CD14-positive monocyte (primary cell): ENCODE measurements around the gene NAE1. TPM values are rescaled to one million over a fixed set of nuclear protein-coding genes. Genes with fewer than 3 reads are reported as not detected.

Experiments used
- DNase-seq, 3 donors: peaks; one replicate each; pipeline ENCODE4 v3.0.0-alpha.2; 2011 to 2022
- H2AFZ ChIP-seq: 2 replicates; pipeline ENCODE4 v1.6.0; 2012; ENCODE audit warnings: mild to moderate bottlenecking, low read depth, low read length, inconsistent platforms; ENCODE audit not compliant: insufficient read depth, poor library complexity, severe bottlenecking
- H3K27ac ChIP-seq, 2 donors: 1 replicate in 1 of 2; 2 replicates in 1 of 2; pipeline ENCODE4 v1.5.1; 2012 to 2013; ENCODE audit warnings: low read length in 2 of 2, control low read depth in 1 of 2, inconsistent platforms in 1 of 2, low read depth in 1 of 2, mild to moderate bottlenecking in 1 of 2
- H3K27me3 ChIP-seq, 2 donors: one replicate each; pipeline versions ENCODE4 v1.6.0 to v1.6.1; 2011 to 2013; ENCODE audit warnings: low read length in 2 of 2; ENCODE audit not compliant: control insufficient read depth in 2 of 2, insufficient read depth in 2 of 2
- H3K36me3 ChIP-seq, 2 donors: replicated peaks in 1 of 2; 1 replicate in 1 of 2; 2 replicates in 1 of 2; pipeline versions ENCODE4 v1.5.1 to v1.6.1; 2012 to 2013; ENCODE audit warnings: low read length in 2 of 2, control low read depth in 1 of 2, inconsistent platforms in 1 of 2, mild to moderate bottlenecking in 1 of 2; ENCODE audit not compliant: insufficient read depth in 2 of 2, control insufficient read depth in 1 of 2
- H3K4me1 ChIP-seq, 2 donors: 1 replicate in 1 of 2; 2 replicates in 1 of 2; pipeline versions ENCODE4 v1.5.1 to v1.6.1; 2012 to 2013; ENCODE audit warnings: low read length in 2 of 2, control low read depth in 1 of 2, inconsistent platforms in 1 of 2, mild to moderate bottlenecking in 1 of 2, moderate library complexity in 1 of 2; ENCODE audit not compliant: insufficient read depth in 2 of 2, control insufficient read depth in 1 of 2
- H3K4me2 ChIP-seq: replicated peaks from 2 replicates; pipeline ENCODE3; 2012; ENCODE audit warnings: low read length, moderate library complexity, mild to moderate bottlenecking; ENCODE audit not compliant: poor library complexity, severe bottlenecking; ENCODE audit errors: extremely low read depth
- H3K4me3 ChIP-seq, 3 experiments: fragments of 200-600 bp in 1 of 3; sonication (generic) in 1 of 3; replicated peaks in 1 of 3; 1 replicate in 2 of 3; 2 replicates in 1 of 3; pipeline ENCODE4 v1.5.1; 2011 to 2013; ENCODE audit warnings: low read length in 3 of 3, mild to moderate bottlenecking in 3 of 3, control low read depth in 2 of 3, low read depth in 2 of 3, inconsistent platforms in 1 of 3, moderate library complexity in 1 of 3
- H3K79me2 ChIP-seq: 2 replicates; pipeline ENCODE4 v1.6.0; 2012; ENCODE audit warnings: mild to moderate bottlenecking, control low read depth, inconsistent platforms, low read length, moderate library complexity; ENCODE audit not compliant: insufficient read depth
- H3K9ac ChIP-seq: 2 replicates; pipeline ENCODE4 v1.6.0; 2017; ENCODE audit warnings: low read length, mild to moderate bottlenecking; ENCODE audit not compliant: insufficient read depth, poor library complexity, severe bottlenecking
- H3K9me3 ChIP-seq, 2 donors: replicated peaks in 1 of 2; 1 replicate in 1 of 2; 2 replicates in 1 of 2; pipeline versions ENCODE4 v1.5.1 to v1.6.1; 2012 to 2013; ENCODE audit warnings: low read length in 2 of 2, control low read depth in 1 of 2; ENCODE audit not compliant: control insufficient read depth in 1 of 2, insufficient read depth in 1 of 2
- H4K20me1 ChIP-seq: 2 replicates; pipeline ENCODE4 v1.6.0; 2012; ENCODE audit warnings: mild to moderate bottlenecking, low read length, control low read depth, moderate library complexity; ENCODE audit not compliant: insufficient read depth
- H3K27ac Mint-ChIP-seq, 7 donors: one replicate each; pipeline ENCODE4 v1.8.0; 2020; ENCODE audit warnings: mild to moderate bottlenecking in 7 of 7, mixed read lengths in 7 of 7, moderate library complexity in 6 of 7, inconsistent platforms in 2 of 7
- H3K27me3 Mint-ChIP-seq, 3 donors: one replicate each; pipeline ENCODE4 v1.8.0; 2021 to 2022; ENCODE audit warnings: low read depth in 3 of 3, mild to moderate bottlenecking in 3 of 3, mixed read lengths in 3 of 3, moderate library complexity in 3 of 3, inconsistent platforms in 1 of 3
- H3K36me3 Mint-ChIP-seq, 2 donors: one replicate each; pipeline ENCODE4 v1.8.0; 2020; ENCODE audit warnings: mixed read lengths in 2 of 2, inconsistent platforms in 1 of 2, mild to moderate bottlenecking in 1 of 2
- H3K4me1 Mint-ChIP-seq: one replicate; pipeline ENCODE4 v1.8.0; 2020; ENCODE audit warnings: mild to moderate bottlenecking, mixed read lengths
- H3K4me3 Mint-ChIP-seq, 2 donors: one replicate each; pipeline ENCODE4 v1.8.0; 2020; ENCODE audit warnings: mild to moderate bottlenecking in 2 of 2, mixed read lengths in 2 of 2, moderate library complexity in 1 of 2
- H3K9me3 Mint-ChIP-seq, 7 donors: one replicate each; pipeline ENCODE4 v1.8.0; 2020 to 2022; ENCODE audit warnings: mixed read lengths in 7 of 7, mild to moderate bottlenecking in 6 of 7, moderate library complexity in 6 of 7, inconsistent platforms in 2 of 7
- CTCF ChIP-seq: fragments of 200-600 bp; IDR thresholded peaks from one replicate; pipeline ENCODE4 v1.8.0; 2022; ENCODE audit warnings: antibody characterized with exemption, mild to moderate bottlenecking
- WGBS: methylation state at CpG from one replicate; pipeline ENCODE4 v1.1.5; 2013; ENCODE audit warnings: missing lambda C conversion rate; ENCODE audit not compliant: insufficient coverage; 5-methylcytosine and 5-hydroxymethylcytosine counted together
- intact Hi-C, 2 donors: fragments of 100-400 bp; cut with micrococcal nuclease; formaldehyde crosslinking; loops; one replicate each; pipeline versions ENCODE4 v1.15.0 to v1.15.1; 2023
- polyA plus RNA-seq, 3 donors: library from polyadenylated mRNA; depleted of rRNA in 1 of 3; unstranded in 2 of 3; stranded (reverse) in 1 of 3; fragments of 300-500 nt in 2 of 3; fragments of >200 nt in 1 of 3; fragmentation: Illumina TruSeq in 2 of 3; gene quantifications; 1 replicate in 2 of 3; 2 replicates in 1 of 3; pipeline ENCODE4 v1.2.3, GENCODE V29; 2012 to 2021

Gene NAE1
- polyA plus RNA-seq, 3 donors: 10.8 to 18.6 (median 16.8) TPM

GRCh38 chr16:66786551-66786950 is 44.2 kb downstream of the NAE1 start:
- 90% methylated on average over 2 of the region's 3 CpGs for WGBS
- Histone ChIP-seq H3K4me1 (no peaks in the 10 kb centered on the region), H2AFZ (no peak overlapping the region), H3K9me3 (no peaks in the 10 kb centered on the region), H4K20me1 (no peaks in the 10 kb centered on the region), H3K36me3 (no peaks in the 10 kb centered on the region), H3K79me2 (no peaks in the 10 kb centered on the region), H3K9ac (no peak overlapping the region), H3K4me2 (no peak overlapping the region), H3K27me3 (no peaks in the 10 kb centered on the region), H3K4me3 (no peak overlapping the region), H3K27ac (no peak overlapping the region)
- Mint-ChIP-seq H3K4me3 (no peak overlapping the region), H3K36me3 (no peaks in the 10 kb centered on the region), H3K27me3 (peaks cover 2 to 7% (median 4%) of the 10 kb centered on the region in 3 donors), H3K27ac (no peak overlapping the region), H3K4me1 (no peaks in the 10 kb centered on the region), H3K9me3 (peaks cover 0 to under 1% (median 0%) of the 10 kb centered on the region in 7 donors)
- no peak for TF ChIP-seq CTCF
- intact Hi-C loops: no loop called here
- no peak for DNase-seq

GRCh38 chr16:66776457-66776856 is 54.3 kb downstream of the NAE1 start:
- Histone ChIP-seq H3K79me2 (no peaks in the 10 kb centered on the region), H3K27ac (no peak overlapping the region), H2AFZ (peak overlapping the region; percentile 2), H3K4me1 (no peaks in the 10 kb centered on the region), H3K27me3 (no peaks in the 10 kb centered on the region), H3K4me3 (no peak overlapping the region), H3K36me3 (no peaks in the 10 kb centered on the region), H3K4me2 (no peak overlapping the region), H3K9me3 (no peaks in the 10 kb centered on the region), H4K20me1 (no peaks in the 10 kb centered on the region), H3K9ac (no peak overlapping the region)
- H3K27ac Mint-ChIP-seq: peak overlapping the region in 1 of 7 donors; percentile 38
- H3K9me3 Mint-ChIP-seq: peaks cover 0 to 2% (median 0%) of the 10 kb centered on the region in 7 donors
- peak overlapping the region in 1 of 2 donors; percentile 17 for H3K4me3 Mint-ChIP-seq
- intact Hi-C loops: no loop called here
- no peak for DNase-seq
- H3K4me1 Mint-ChIP-seq: no peaks in the 10 kb centered on the region
- TF ChIP-seq CTCF: no peak
- H3K27me3 Mint-ChIP-seq: peaks cover 0 to 2% (median 0%) of the 10 kb centered on the region in 3 donors
- H3K36me3 Mint-ChIP-seq: no peaks in the 10 kb centered on the region
